AG04450 (cell line): Measurements from ENCODE around the gene RASGEF1C. TPM values are rescaled to one million over a fixed set of nuclear protein-coding genes. Genes with fewer than 3 reads are reported as not detected.
"Not testable (repeated sequence)": the region's sequence is repeated elsewhere in the genome, so short reads cannot be mapped to it uniquely, and the experiment has no call there.

Experiments
- CTCF ChIA-PET: fragments of 300-600, 350-600 bp; formaldehyde crosslinking; extraction: SDS; loops from one replicate; lab custom pipeline; 2022; ENCODE audit warnings: antibody characterized with exemption, inconsistent platforms; lab: Charles Lee
- POLR2A ChIA-PET: fragments of 350-600 bp; formaldehyde crosslinking; extraction: SDS; loops from one replicate; lab custom pipeline; 2021; ENCODE audit warnings: antibody characterized with exemption, inconsistent platforms; lab: Yijun Ruan, JAX
- DNase-seq: peaks from one replicate; pipeline ENCODE4 v3.0.0-alpha.2; 2011; ENCODE audit warnings: low read depth, low spot score
- H3K27ac ChIP-seq: one replicate; pipeline ENCODE4 v1.5.1; 2012; ENCODE audit warnings: low read depth, low read length, control low read depth
- H3K27me3 ChIP-seq: one replicate; pipeline ENCODE4 v1.6.0; 2012; ENCODE audit warnings: low read length; ENCODE audit not compliant: control insufficient read depth, insufficient read depth
- H3K4me3 ChIP-seq: 2 replicates; pipeline ENCODE4 v1.5.1; 2011; ENCODE audit warnings: mild to moderate bottlenecking, low read depth, low read length, control low read depth
- H3K9me3 ChIP-seq: 2 replicates; pipeline ENCODE4 v1.5.1; 2012; ENCODE audit warnings: low read length; ENCODE audit not compliant: control insufficient read depth, insufficient read depth
- polyA plus RNA-seq: library from polyadenylated mRNA; depleted of rRNA; stranded (reverse); fragments of >200 nt; gene quantifications from 2 replicates; pipeline ENCODE4 v1.2.3, GENCODE V29; 2011
- TF ChIP-seq, protein P1 (sequence below): IDR thresholded peaks from 2 replicates; pipeline ENCODE4 v1.5.1; 2011; ENCODE audit warnings: low read depth, low read length, control low read depth, inconsistent platforms

Gene RASGEF1C
- polyA plus RNA-seq, 1 experiment, result not detected

DNA sequence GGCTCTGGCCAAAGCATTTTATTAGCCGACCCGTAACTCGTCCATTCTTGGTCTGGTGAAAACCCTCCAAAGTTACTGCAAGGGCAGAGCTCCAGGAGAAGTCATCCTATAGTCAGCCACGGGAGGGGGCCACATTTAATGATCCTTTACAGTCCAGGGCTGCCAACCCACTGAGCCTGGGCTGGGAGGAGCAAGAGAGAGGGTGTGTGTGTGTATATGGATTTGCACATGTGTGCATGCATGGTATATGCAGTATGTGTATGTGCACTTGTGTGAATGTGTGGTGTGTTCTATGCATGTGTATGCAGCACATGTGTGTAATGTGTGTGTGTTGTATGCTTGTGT is 4.2 kb upstream of the RASGEF1C start:
- POLR2A ChIA-PET, result no interaction called here
- TF ChIP-seq, protein P1, sequence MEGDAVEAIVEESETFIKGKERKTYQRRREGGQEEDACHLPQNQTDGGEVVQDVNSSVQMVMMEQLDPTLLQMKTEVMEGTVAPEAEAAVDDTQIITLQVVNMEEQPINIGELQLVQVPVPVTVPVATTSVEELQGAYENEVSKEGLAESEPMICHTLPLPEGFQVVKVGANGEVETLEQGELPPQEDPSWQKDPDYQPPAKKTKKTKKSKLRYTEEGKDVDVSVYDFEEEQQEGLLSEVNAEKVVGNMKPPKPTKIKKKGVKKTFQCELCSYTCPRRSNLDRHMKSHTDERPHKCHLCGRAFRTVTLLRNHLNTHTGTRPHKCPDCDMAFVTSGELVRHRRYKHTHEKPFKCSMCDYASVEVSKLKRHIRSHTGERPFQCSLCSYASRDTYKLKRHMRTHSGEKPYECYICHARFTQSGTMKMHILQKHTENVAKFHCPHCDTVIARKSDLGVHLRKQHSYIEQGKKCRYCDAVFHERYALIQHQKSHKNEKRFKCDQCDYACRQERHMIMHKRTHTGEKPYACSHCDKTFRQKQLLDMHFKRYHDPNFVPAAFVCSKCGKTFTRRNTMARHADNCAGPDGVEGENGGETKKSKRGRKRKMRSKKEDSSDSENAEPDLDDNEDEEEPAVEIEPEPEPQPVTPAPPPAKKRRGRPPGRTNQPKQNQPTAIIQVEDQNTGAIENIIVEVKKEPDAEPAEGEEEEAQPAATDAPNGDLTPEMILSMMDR, result no peak
- H3K27me3 ChIP-seq, result peaks cover 10% of the 10 kb centered on the region
- peaks cover 25% of the 10 kb centered on the region for H3K9me3 ChIP-seq
- CTCF ChIA-PET, result no interaction called here
- no peak overlapping the region for H3K27ac ChIP-seq
- no peak for DNase-seq
- H3K4me3 ChIP-seq, result no peak overlapping the region

DNA sequence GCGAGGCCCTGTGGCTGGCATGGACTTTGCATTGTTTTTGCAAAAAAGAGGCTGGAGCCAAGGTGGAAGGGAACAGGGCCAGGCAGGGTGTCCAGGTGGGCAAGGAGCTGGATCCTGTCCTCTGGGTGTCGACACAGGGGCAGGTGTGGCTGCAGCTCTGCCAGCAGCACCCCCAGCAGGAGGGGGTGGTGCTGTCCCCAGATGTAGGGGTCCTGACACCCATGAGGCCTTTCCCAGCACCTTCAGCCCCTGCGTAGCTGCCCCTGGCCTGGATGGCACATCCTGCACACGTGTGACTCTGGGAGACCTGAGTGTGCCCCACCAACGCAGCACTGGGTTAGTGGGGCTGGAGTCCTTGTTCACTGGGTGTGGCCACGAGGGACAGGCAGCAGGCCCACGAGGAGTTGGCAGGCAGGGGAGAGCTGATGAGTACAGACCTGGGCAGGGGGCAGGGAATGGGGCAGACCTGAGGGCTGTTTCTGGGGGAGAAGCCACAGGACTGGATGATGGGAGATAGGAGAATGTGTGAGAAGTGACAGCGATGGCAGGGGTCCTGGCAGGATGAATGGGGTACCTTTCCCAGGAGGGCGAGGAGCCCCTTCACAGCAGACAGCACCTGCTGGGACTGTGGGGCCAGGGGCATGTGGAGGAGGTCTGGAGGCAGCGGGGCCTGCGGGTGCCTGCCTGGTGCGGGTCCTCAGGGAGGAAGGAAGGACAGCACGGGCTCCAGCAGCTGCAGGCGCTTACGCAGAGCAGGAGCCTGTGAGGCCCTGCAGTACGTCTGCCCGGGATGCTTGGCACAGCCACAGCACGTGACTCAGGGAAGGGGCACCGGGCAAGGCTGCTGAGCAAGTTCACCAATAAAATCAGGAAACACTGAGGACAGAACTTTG is 3.6 kb upstream of the RASGEF1C start:
- Histone ChIP-seq H3K27ac (no peak overlapping the region), H3K4me3 (no peak overlapping the region), H3K27me3 (peaks cover 16% of the 10 kb centered on the region), H3K9me3 (peaks cover 25% of the 10 kb centered on the region)
- no peak for DNase-seq
- ChIA-PET CTCF (no interaction called here), POLR2A (no interaction called here)
- TF ChIP-seq, protein P1, result no peak

DNA sequence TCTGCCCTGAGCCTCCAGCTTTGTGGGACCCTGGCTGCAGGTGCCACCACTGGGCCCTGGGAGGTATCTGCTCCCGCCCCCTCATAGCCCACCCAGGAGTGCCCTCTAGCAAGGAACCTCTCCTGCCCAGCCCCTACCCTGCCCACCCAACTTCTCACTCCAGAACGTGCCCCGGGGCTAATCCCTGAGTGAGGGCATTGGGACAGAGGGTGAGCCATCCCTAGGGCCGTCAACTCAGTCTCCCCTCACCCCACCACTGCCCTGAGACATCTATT is 2.7 kb upstream of the RASGEF1C start:
- POLR2A ChIA-PET, result no interaction called here
- TF ChIP-seq, protein P1, result no peak
- Histone ChIP-seq H3K27ac (no peak overlapping the region), H3K27me3 (peaks cover 25% of the 10 kb centered on the region), H3K4me3 (no peak overlapping the region), H3K9me3 (peaks cover 24% of the 10 kb centered on the region)
- CTCF ChIA-PET, result interaction anchor here (4.1 to 4.2 kb wide), 2 partner anchors 84 to 87 kb away, joined by 20 to 31 read pairs; no protein-coding TSS in a partner anchor
- no peak for DNase-seq

DNA sequence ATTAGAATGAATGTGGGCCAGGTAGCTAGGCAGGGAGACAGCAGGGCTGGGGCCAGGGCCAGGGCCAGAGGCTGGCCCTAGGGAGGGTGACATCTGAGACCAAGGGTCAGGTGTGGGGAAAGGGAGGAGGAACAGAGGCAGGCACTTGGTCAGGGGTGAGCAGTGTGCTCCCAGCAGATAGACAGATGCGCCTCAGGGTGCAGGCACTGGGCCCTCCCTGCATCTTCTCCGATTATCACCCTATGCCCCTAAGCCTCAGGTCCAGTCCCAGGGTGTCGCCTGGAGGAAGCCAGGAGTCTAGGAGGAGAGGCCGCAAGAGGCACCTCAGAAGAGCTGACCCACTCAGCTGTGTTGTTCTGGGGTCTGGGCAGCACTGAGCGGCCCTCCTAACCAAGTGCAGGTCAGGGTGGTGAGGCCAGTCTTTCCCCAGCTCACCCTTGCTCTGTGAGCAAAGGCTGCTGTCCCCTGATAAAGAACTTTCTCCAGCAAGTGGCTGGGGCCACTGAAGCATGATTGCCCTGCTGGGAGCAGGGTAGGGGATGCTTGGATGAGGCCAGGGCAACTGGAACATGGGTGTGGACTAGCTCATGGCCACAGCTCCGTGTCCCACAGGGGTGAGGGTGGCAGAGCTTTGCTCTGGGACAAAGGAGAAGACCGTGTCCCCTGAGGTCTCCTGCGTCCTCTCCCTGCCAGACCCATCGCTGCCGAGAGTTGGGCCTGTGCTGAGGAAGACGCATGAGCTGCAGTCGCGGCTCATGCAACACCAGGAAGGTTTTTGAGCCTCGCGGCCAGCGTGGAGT is 2.1 kb upstream of the RASGEF1C start:
- Histone ChIP-seq H3K4me3 (no peak overlapping the region), H3K27ac (no peak overlapping the region), H3K9me3 (peaks cover 19% of the 10 kb centered on the region), H3K27me3 (peaks cover 26% of the 10 kb centered on the region)
- no peak for DNase-seq
- TF ChIP-seq, protein P1, result no peak
- POLR2A ChIA-PET, result no interaction called here
- CTCF ChIA-PET, result interaction anchor here (1.0 to 4.2 kb wide), 5 partner anchors 83 to 198 kb away, joined by 3 to 31 read pairs (median 3); no protein-coding TSS in a partner anchor

DNA sequence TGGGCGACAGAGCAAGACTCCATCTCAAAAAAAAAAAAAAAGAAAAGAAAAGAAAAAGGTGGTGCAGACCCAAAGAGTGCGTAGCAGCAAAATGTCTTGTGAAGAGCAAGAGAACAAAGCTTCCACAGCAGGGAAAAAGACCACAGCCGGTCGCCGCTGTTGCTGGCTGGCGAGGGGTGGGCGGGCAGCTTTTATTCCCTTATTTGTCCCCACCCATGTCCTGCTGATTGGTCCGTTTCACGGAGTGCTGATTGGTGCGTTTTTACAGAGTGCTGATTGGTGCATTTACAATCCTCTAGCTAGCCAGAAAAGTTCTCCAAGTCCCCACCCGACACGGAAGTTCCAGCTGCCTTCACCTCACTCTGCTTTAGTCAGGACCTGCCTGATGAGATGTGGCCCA is 1.1 kb upstream of the RASGEF1C start:
- H3K27ac ChIP-seq, POLR2A ChIA-PET, DNase-seq, H3K4me3 ChIP-seq, H3K9me3 ChIP-seq: not testable (repeated sequence)
- CTCF ChIA-PET, result interaction anchor here (1.0 to 4.2 kb wide), 6 partner anchors 82 to 264 kb away, joined by 3 to 31 read pairs (median 4); no protein-coding TSS in a partner anchor
- H3K27me3 ChIP-seq, result peaks cover 26% of the 10 kb centered on the region
